GM12865 (cell line): ENCODE data around the gene JMJD1C.

Experiments
- DNase-seq: peaks from one replicate; pipeline ENCODE4 v3.0.0; 2010; ENCODE audit warnings: low read depth
- H3K4me3 ChIP-seq: 2 replicates; pipeline ENCODE4 v1.5.1; 2011; ENCODE audit warnings: mild to moderate bottlenecking, low read depth, low read length, control low read depth
- CTCF ChIP-seq: IDR thresholded peaks from 2 replicates; pipeline ENCODE4 v1.5.1; 2011; ENCODE audit warnings: low read length, control low read depth, low read depth, inconsistent platforms; ENCODE audit not compliant: insufficient read depth; ENCODE audit errors: missing control alignments

Gene JMJD1C

GRCh38 chr10:63366933-63367332 lies 98.8 kb downstream of the JMJD1C start:
- H3K4me3 ChIP-seq: no peak overlapping the region
- no peak for TF ChIP-seq CTCF
- DNase-seq: no peak

GRCh38 chr10:63365976-63366765 lies 99.6 kb downstream of the JMJD1C start:
- TF ChIP-seq CTCF: no peak
- DNase-seq: no peak
- H3K4me3 ChIP-seq: no peak overlapping the region

- TF ChIP-seq CTCF: no peak
- no peak for DNase-seq
- no peak overlapping the region for H3K4me3 ChIP-seq
Measured at GRCh38 chr10:63364918-63365317, 100.9 kb downstream of the JMJD1C start.

- TF ChIP-seq CTCF: no peak
- no peak for DNase-seq
- no peak overlapping the region for H3K4me3 ChIP-seq
Measured at GRCh38 chr10:63363951-63364350, 101.8 kb downstream of the JMJD1C start.

GRCh38 chr10:63355682-63356081 lies 110.1 kb downstream of the JMJD1C start:
- no peak overlapping the region for H3K4me3 ChIP-seq
- DNase-seq: peak; percentile 8
- TF ChIP-seq CTCF: no peak

- TF ChIP-seq CTCF: no peak
Measured at GRCh38 chr10:63352976-63353375, 112.8 kb downstream of the JMJD1C start.

More at GRCh38 chr10:63352976-63353375, 112.8 kb downstream of the JMJD1C start:
- DNase-seq: no peak
- no peak overlapping the region for H3K4me3 ChIP-seq
